WTC11 (cell line): ENCODE results near the gene LTB.

Source experiments
- NR1H2 ChIP-seq: sonication (generic); formaldehyde crosslinking; IDR thresholded peaks from 2 replicates; pipeline ENCODE4 v1.9.0; 2021; ENCODE audit warnings: mild to moderate bottlenecking, moderate library complexity, missing genetic modification reagents
- ZNF416 ChIP-seq: fragments of 250-450 bp; sonication (Bioruptor Pico); IDR thresholded peaks from 2 replicates; pipeline ENCODE4 v1.9.0; 2021; ENCODE audit warnings: mild to moderate bottlenecking, inconsistent platforms
- ZNF423 ChIP-seq: fragments of 250-450 bp; sonication (Bioruptor Pico); IDR thresholded peaks from 2 replicates; pipeline ENCODE4 v2.1.2; 2022; ENCODE audit warnings: mild to moderate bottlenecking, moderate library complexity
- TF ChIP-seq, protein P1 (sequence below): fragments of 200-600 bp; IDR thresholded peaks from 2 replicates; pipeline ENCODE4 v1.8.0; 2022; ENCODE audit warnings: antibody characterized with exemption
- TF ChIP-seq, protein P2 (sequence below): sonication (generic); formaldehyde crosslinking; IDR thresholded peaks from 2 replicates; pipeline ENCODE4 v1.8.0; 2023; ENCODE audit warnings: missing genetic modification reagents
- TF ChIP-seq, protein P3 (sequence below): sonication (generic); formaldehyde crosslinking; IDR thresholded peaks from 2 replicates; pipeline ENCODE4 v1.8.1; 2022; ENCODE audit warnings: low read depth, missing genetic modification reagents, borderline replicate concordance
- TF ChIP-seq, protein P4 (sequence below): sonication (generic); formaldehyde crosslinking; IDR thresholded peaks from 2 replicates; pipeline ENCODE4 v1.8.0; 2022; ENCODE audit warnings: mild to moderate bottlenecking, missing genetic modification reagents
- TF ChIP-seq, protein P5 (sequence below): sonication (generic); formaldehyde crosslinking; IDR thresholded peaks from 2 replicates; pipeline ENCODE4 v1.8.1; 2022; ENCODE audit warnings: low read depth, mild to moderate bottlenecking, moderate library complexity, missing genetic modification reagents, borderline replicate concordance

DNA sequence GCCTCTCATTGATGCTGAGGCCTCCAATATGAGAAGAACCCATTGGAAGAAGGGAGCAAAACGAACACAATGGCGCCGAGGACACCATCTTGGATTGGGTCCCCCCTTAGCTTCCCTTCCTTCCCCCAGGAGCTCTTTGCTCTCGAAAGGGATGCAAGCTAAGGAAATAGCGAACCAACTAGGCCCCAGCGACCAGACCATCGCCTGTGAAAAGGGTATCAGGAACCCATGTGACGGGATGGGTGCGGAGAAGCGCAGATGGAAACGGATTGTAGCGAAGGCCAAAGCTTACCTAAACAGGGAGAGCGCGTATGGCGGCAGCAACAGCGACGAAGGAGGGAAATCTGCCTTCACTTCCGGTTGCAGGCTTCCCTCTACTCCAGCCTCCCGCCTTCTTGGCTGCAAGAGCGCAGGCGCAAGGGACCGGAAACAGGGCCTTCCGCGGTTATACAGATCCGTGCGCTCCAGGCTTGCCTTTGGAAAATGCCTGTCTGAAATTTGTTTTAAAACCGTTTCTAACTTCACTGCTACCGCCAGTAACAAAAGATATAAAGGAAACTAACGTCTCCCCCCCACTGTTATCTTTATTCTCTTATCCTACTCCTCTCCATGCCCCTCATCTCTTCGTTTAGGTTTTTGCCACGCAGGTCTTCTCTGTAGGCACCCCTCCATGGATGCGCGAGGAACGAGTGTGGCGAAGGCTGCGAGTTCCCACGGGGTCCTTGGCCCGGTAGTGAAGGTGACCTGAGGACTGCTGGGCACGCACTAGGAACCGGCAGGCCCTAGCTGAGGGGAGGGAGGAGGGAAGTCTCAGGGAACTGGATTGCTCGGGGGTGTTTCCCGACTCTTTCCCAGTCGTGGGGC is 40.3 kb downstream of the LTB start, which contains the start of gene DDX39B:
- TF ChIP-seq, protein P1, sequence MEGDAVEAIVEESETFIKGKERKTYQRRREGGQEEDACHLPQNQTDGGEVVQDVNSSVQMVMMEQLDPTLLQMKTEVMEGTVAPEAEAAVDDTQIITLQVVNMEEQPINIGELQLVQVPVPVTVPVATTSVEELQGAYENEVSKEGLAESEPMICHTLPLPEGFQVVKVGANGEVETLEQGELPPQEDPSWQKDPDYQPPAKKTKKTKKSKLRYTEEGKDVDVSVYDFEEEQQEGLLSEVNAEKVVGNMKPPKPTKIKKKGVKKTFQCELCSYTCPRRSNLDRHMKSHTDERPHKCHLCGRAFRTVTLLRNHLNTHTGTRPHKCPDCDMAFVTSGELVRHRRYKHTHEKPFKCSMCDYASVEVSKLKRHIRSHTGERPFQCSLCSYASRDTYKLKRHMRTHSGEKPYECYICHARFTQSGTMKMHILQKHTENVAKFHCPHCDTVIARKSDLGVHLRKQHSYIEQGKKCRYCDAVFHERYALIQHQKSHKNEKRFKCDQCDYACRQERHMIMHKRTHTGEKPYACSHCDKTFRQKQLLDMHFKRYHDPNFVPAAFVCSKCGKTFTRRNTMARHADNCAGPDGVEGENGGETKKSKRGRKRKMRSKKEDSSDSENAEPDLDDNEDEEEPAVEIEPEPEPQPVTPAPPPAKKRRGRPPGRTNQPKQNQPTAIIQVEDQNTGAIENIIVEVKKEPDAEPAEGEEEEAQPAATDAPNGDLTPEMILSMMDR: no peak
- TF ChIP-seq ZNF423 (CRISPR knock-in tag) (no peak), ZNF416 (CRISPR knock-in tag) (no peak), NR1H2 (CRISPR knock-in tag) (no peak)
- TF ChIP-seq, protein P2, sequence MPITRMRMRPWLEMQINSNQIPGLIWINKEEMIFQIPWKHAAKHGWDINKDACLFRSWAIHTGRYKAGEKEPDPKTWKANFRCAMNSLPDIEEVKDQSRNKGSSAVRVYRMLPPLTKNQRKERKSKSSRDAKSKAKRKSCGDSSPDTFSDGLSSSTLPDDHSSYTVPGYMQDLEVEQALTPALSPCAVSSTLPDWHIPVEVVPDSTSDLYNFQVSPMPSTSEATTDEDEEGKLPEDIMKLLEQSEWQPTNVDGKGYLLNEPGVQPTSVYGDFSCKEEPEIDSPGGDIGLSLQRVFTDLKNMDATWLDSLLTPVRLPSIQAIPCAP (CRISPR knock-in tag): no peak
- TF ChIP-seq, protein P3, sequence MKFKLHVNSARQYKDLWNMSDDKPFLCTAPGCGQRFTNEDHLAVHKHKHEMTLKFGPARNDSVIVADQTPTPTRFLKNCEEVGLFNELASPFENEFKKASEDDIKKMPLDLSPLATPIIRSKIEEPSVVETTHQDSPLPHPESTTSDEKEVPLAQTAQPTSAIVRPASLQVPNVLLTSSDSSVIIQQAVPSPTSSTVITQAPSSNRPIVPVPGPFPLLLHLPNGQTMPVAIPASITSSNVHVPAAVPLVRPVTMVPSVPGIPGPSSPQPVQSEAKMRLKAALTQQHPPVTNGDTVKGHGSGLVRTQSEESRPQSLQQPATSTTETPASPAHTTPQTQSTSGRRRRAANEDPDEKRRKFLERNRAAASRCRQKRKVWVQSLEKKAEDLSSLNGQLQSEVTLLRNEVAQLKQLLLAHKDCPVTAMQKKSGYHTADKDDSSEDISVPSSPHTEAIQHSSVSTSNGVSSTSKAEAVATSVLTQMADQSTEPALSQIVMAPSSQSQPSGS: no peak
- TF ChIP-seq, protein P4, sequence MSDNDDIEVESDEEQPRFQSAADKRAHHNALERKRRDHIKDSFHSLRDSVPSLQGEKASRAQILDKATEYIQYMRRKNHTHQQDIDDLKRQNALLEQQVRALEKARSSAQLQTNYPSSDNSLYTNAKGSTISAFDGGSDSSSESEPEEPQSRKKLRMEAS (CRISPR knock-in tag): peak; percentile 79
- TF ChIP-seq, protein P5, sequence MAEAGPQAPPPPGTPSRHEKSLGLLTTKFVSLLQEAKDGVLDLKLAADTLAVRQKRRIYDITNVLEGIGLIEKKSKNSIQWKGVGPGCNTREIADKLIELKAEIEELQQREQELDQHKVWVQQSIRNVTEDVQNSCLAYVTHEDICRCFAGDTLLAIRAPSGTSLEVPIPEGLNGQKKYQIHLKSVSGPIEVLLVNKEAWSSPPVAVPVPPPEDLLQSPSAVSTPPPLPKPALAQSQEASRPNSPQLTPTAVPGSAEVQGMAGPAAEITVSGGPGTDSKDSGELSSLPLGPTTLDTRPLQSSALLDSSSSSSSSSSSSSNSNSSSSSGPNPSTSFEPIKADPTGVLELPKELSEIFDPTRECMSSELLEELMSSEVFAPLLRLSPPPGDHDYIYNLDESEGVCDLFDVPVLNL (CRISPR knock-in tag): no peak
